Peyer's patch (tissue), 4 donors: Measurements from ENCODE around the gene SERINC4. TPM values are rescaled to one million over a fixed set of nuclear protein-coding genes. Genes with fewer than 3 reads are reported as not detected.

Source experiments
- DNase-seq, 3 donors: peaks; one replicate each; pipeline ENCODE4 v3.0.0-alpha.2; 2017 to 2019
- H3K27ac ChIP-seq, 4 donors: fragments of 200-600 bp; sonication (generic); one replicate each; pipeline ENCODE4 v1.5.1; 2016 to 2019
- H3K27me3 ChIP-seq, 2 donors: fragments of 200-600 bp; sonication (generic); one replicate each; pipeline ENCODE4 v1.5.1; 2019
- H3K36me3 ChIP-seq, 3 donors: fragments of 200-600 bp; sonication (generic); one replicate each; pipeline ENCODE4 v1.5.1; 2016 to 2019
- H3K4me1 ChIP-seq, 4 donors: fragments of 200-600 bp; sonication (generic); one replicate each; pipeline ENCODE4 v1.5.1; 2016 to 2019
- H3K4me3 ChIP-seq, 4 donors: fragments of 200-600 bp; sonication (generic); 1 replicate in 3 of 4; 2 replicates in 1 of 4; pipeline ENCODE4 v1.5.1; 2016 to 2019; ENCODE audit warnings: mild to moderate bottlenecking in 1 of 4
- H3K9me3 ChIP-seq, 4 donors: fragments of 200-600 bp; sonication (generic); one replicate each; pipeline ENCODE4 v1.5.1; 2016 to 2019; ENCODE audit warnings: mild to moderate bottlenecking in 1 of 4
- POLR2A ChIP-seq, 2 donors: fragments of 450-650 bp; IDR thresholded peaks; one replicate each; pipeline ENCODE4 v1.5.1; 2017; ENCODE audit warnings: antibody characterized with exemption in 2 of 2, mild to moderate bottlenecking in 2 of 2, moderate library complexity in 2 of 2
- total RNA-seq, 4 donors: library from RNA; depleted of rRNA; stranded (reverse); fragments of >200 nt; gene quantifications; one replicate each; pipeline ENCODE4 v1.1.0, GENCODE V29; 2016
- TF ChIP-seq, protein P1 (sequence below), 6 experiments: fragments of 450-650 bp in 4 of 6; fragments of 200-600 bp in 2 of 6; sonication (generic) in 1 of 6; IDR thresholded peaks; one replicate each; pipeline ENCODE4 v1.5.1; 2017 to 2019; ENCODE audit warnings: antibody characterized with exemption in 6 of 6, mild to moderate bottlenecking in 3 of 6, moderate library complexity in 1 of 6

The SERINC4 gene
- total RNA-seq, 4 donors from 2014 or later, result not detected

DNA sequence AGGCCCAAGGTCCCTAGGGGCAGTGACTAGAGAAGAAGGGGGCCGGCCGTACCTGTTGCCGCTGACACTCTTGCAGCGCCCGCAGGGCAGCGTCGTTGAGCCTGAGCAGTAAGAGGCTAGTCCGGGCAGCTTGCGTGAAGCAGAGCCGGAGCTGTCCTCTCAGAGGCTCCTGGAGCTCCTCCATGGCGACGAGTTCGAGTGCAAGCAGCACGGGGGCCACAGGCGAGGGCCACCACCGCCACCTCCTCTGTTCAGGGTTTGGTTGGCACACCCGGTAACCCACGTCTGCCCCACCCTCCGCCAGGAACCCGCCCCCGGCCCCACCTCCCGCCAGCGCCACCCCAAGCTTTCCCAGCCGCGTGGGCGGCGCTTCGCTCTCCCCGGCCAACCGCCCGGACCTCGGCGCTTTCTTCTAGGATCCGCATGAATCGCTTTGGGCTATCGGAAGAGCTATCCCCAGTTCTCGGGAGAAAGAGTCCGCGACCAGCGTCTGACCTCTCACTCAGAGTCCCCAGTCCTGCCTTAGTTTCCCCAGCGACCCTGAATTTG, 23.2 kb downstream of the SERINC4 start, which contains the start of gene ELL3:
Gene ELL3 (minus strand): TSS at position 249 of the 549 bp plus-strand sequence. CDS start 65 bp downstream, at position 184.
- no peaks in the 10 kb centered on the region for H3K27me3 ChIP-seq
- peak; percentile 93 to 94 for TF ChIP-seq POLR2A (IDR thresholded peaks at IDR 0.05)
- TF ChIP-seq, protein P1, sequence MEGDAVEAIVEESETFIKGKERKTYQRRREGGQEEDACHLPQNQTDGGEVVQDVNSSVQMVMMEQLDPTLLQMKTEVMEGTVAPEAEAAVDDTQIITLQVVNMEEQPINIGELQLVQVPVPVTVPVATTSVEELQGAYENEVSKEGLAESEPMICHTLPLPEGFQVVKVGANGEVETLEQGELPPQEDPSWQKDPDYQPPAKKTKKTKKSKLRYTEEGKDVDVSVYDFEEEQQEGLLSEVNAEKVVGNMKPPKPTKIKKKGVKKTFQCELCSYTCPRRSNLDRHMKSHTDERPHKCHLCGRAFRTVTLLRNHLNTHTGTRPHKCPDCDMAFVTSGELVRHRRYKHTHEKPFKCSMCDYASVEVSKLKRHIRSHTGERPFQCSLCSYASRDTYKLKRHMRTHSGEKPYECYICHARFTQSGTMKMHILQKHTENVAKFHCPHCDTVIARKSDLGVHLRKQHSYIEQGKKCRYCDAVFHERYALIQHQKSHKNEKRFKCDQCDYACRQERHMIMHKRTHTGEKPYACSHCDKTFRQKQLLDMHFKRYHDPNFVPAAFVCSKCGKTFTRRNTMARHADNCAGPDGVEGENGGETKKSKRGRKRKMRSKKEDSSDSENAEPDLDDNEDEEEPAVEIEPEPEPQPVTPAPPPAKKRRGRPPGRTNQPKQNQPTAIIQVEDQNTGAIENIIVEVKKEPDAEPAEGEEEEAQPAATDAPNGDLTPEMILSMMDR (IDR thresholded peaks at IDR 0.05), result no peak
- peak within 1 kb of the TSS; percentile 55 to 76 (median 67) for H3K4me3 ChIP-seq
- H3K27ac ChIP-seq, result peak within 1 kb of the TSS; percentile 85 to 98 (median 90)
- no peaks in the 10 kb centered on the region for H3K9me3 ChIP-seq
- peaks cover 0 to 15% (median 3%) of the 10 kb centered on the region in 4 donors for H3K4me1 ChIP-seq
- H3K36me3 ChIP-seq, result peaks cover 0 to 29% (median 0%) of the 10 kb centered on the region in 3 donors
- peak; percentile 87 to 95 (median 93) for DNase-seq

DNA sequence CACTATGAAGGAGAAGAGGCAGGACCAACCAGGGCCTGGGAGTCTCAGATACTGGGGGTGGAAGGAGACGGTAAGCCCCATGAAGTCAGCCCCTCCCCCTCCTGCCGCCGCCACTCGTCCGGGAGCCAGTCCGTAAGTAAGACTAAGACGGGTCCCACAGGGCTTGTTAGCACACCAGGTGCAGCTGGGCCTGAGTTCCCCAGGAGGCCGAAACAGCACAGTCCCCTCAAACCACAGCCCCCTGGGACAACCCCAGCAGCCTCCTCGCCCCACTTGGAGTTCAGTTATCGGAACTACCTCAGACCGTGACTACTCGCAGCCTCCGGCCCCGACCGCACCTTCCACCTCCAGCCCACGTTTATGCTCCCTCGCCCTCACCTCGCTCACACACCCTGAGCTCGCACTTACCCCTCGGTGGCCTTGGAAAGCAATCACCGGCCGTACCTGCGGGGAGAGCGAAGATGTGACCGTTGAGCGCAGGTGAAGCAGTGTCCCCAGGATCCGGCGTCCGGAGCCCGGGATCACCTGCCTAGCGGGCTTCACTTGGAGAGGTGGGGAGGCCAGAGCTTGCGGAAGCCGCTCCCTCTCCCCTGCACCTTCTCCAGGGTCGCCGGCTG, 23.8 kb downstream of the SERINC4 start:
- Histone ChIP-seq H3K4me1 (peaks cover 0 to 19% (median 3%) of the 10 kb centered on the region in 4 donors), H3K27ac (peak overlapping the region; percentile 85 to 98 (median 90)), H3K27me3 (no peaks in the 10 kb centered on the region), H3K36me3 (peaks cover 0 to 35% (median 0%) of the 10 kb centered on the region in 3 donors), H3K4me3 (peak overlapping the region; percentile 55 to 76 (median 67)), H3K9me3 (no peaks in the 10 kb centered on the region)
- DNase-seq, result peak; percentile 74 to 91 (median 87)
- TF ChIP-seq POLR2A (IDR thresholded peaks at IDR 0.05), result no peak
- TF ChIP-seq, protein P1 (IDR thresholded peaks at IDR 0.05), result no peak

DNA sequence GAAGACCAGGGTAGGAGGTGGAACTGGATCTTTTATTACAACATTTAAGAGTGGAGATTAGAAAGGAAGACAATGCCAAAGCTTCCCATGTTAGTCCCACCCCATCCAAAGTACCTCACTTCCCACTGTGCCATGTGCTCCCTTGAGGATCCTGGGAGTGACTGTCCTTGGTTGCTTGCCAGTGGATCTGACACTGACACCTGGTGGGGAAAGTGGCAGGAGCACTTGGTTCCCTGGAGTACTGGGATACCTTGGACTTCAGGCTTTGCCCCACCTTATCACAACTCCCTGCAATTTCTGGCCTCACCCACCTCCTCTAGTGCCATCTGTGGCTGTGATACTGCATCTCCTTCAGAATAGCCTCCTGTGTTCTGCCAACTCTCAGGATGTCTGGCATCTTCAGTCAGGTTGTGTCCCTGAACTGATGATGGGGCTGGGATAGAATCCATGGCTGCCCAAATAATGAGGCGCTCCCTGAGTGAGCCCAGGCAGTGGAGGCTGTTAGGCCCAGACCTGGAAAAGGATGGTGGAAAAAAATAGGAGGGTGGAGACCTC, 24.5 kb downstream of the SERINC4 start:
- peaks cover 0 to 42% (median 0%) of the 10 kb centered on the region in 3 donors for H3K36me3 ChIP-seq
- peak; percentile 88 to 94 for TF ChIP-seq POLR2A (IDR thresholded peaks at IDR 0.05)
- TF ChIP-seq, protein P1 (IDR thresholded peaks at IDR 0.05), result peak in 4 of 6 experiments; percentile 33 to 88 (median 86)
- DNase-seq, result peak in 2 of 3 donors; percentile 87 to 92
- peak overlapping the region; percentile 85 to 98 (median 90) for H3K27ac ChIP-seq
- H3K4me3 ChIP-seq, result peak overlapping the region; percentile 55 to 76 (median 67)
- H3K4me1 ChIP-seq, result peaks cover 0 to 21% (median 3%) of the 10 kb centered on the region in 4 donors
- H3K27me3 ChIP-seq, result no peaks in the 10 kb centered on the region
- H3K9me3 ChIP-seq, result no peaks in the 10 kb centered on the region

DNA sequence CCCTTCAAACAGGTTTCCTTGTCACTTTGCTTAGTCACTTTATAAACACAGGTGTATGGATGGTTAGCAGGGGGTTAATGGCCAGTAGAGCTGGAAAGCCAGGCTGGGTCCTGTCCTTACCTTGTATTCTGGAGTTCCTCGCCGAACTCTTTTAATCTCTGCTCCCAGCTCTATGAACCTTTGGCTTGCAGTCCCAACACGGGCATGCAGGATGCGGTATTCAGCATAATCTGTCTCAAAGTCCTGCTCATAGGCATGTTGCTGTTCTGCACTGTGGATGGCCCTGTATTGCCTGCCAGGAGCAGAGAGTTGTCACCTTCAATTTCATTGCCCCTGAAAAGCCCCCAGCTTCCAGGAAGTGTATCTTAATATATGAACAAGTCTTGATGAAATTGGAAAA, 26.0 kb downstream of the SERINC4 start:
- H3K4me3 ChIP-seq, result no peak overlapping the region
- H3K27ac ChIP-seq, result no peak overlapping the region
- H3K4me1 ChIP-seq, result peaks cover 0 to 21% (median 3%) of the 10 kb centered on the region in 4 donors
- DNase-seq, result no peak
- no peaks in the 10 kb centered on the region for H3K9me3 ChIP-seq
- H3K36me3 ChIP-seq, result peaks cover 0 to 55% (median 4%) of the 10 kb centered on the region in 3 donors
- H3K27me3 ChIP-seq, result no peaks in the 10 kb centered on the region
- TF ChIP-seq POLR2A (IDR thresholded peaks at IDR 0.05), result no peak
- TF ChIP-seq, protein P1 (IDR thresholded peaks at IDR 0.05), result no peak

DNA sequence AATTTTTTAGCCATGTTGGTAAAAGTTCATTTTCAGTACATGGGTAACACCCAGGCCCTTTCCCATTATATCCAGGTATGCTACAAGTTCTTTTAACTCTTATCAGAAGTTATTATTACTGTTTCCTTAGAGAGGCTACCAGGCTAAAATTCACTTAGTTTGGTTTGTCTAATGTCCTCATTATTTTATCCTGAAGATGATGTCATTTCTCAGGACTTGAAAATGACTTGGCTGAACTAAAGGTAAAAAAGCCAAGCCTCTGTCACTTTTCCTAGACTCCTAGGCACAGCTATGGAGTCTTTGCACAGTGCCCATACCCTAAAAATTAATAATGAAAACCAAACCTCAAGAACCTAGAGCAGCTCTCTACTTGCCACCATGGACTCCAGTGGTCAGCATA, 27.4 kb downstream of the SERINC4 start:
- peaks cover 0 to 69% (median 4%) of the 10 kb centered on the region in 3 donors for H3K36me3 ChIP-seq
- H3K9me3 ChIP-seq, result no peaks in the 10 kb centered on the region
- H3K4me1 ChIP-seq, result peaks cover 0 to 16% (median 3%) of the 10 kb centered on the region in 4 donors
- DNase-seq, result no peak
- no peak overlapping the region for H3K27ac ChIP-seq
- H3K4me3 ChIP-seq, result no peak overlapping the region
- TF ChIP-seq POLR2A (IDR thresholded peaks at IDR 0.05), result no peak
- TF ChIP-seq, protein P1 (IDR thresholded peaks at IDR 0.05), result no peak
- no peaks in the 10 kb centered on the region for H3K27me3 ChIP-seq
